IMR-90 (cell line): ENCODE results near the gene CD274.

Experiments
- CTCF ChIP-seq: conservative IDR thresholded peaks from 2 replicates; pipeline ENCODE4 v1.5.1; 2012; ENCODE audit warnings: mild to moderate bottlenecking, low read depth, low read length, improper control_type of control experiment
- POLR2A ChIP-seq: IDR thresholded peaks from 2 replicates; pipeline ENCODE4 v1.6.1; 2012; ENCODE audit warnings: mild to moderate bottlenecking, low read depth, low read length
- RCOR1 ChIP-seq: IDR thresholded peaks from 2 replicates; pipeline ENCODE4 v1.6.1; 2012; ENCODE audit warnings: mild to moderate bottlenecking, low read length, improper control_type of control experiment; ENCODE audit not compliant: insufficient replicate concordance
- RFX5 ChIP-seq: IDR thresholded peaks from 2 replicates; pipeline ENCODE4 v1.8.0; 2012; ENCODE audit warnings: low read depth, mild to moderate bottlenecking, low read length, moderate library complexity
- SMC3 ChIP-seq: fragments of 150-350 bp; IDR thresholded peaks from 2 replicates; pipeline ENCODE4 v1.6.1; 2016; ENCODE audit warnings: low read depth, mild to moderate bottlenecking, antibody characterized with exemption, low read length, moderate library complexity

GRCh38 chr9:5438301-5439162 is 11.8 kb upstream of the CD274 start:
- no peak for TF ChIP-seq CTCF
- no peak for TF ChIP-seq RCOR1
- TF ChIP-seq POLR2A, result no peak
- TF ChIP-seq RFX5, result no peak
- TF ChIP-seq SMC3, result no peak
